ENCODE results near the gene AMBP.
A peak's percentile ranks its signal among the peaks of the same experiment; 100 is the strongest.

Gene AMBP

DNA sequence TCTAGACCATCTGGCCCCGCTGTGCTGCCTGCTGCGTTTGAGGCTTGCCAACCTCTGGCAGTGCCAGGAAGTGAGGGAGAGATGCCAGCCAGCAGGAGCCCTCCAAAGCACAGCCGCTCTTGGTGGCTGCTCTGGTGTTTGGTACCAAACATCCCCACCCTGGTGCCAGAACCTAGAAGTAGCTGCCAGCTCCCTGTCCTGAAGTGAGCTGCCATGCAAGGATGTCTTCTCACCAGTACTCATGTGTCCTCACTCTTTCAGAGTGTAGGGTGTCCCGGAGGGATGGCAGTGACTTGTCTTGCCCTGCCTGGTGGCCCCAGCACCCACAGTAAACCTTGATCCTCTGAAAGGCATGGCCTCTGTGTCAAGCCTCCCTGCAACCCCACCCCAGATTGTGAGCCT lies 43.4 kb downstream of the AMBP start:
- Histone ChIP-seq H3K9me2 (replicated peaks; ENCODE audit: low read depth, low read length) (no peaks in the 10 kb centered on the region), H3K4me1 (ENCODE audit: insufficient read depth, low read length, poor library complexity, severe bottlenecking) (no peaks in the 10 kb centered on the region), H3K9ac (ENCODE audit: low read depth, low read length, poor library complexity, severe bottlenecking) (no peak overlapping the region), H3K79me2 (ENCODE audit: insufficient read depth, low read length) (no peaks in the 10 kb centered on the region), H3K4me2 (ENCODE audit: low read depth, low read length, poor library complexity, severe bottlenecking) (no peak overlapping the region), H3F3A (ENCODE audit: low read depth) (no peaks in the 10 kb centered on the region), H4K20me1 (ENCODE audit: insufficient read depth, low read length, poor library complexity, severe bottlenecking) (no peaks in the 10 kb centered on the region), H3K27me3 (ENCODE audit: insufficient read depth, low read length, poor library complexity, severe bottlenecking) (no peaks in the 10 kb centered on the region), H3K4me3 (ENCODE audit: low read length, poor library complexity, severe bottlenecking) (no peak overlapping the region), H3K36me3 (ENCODE audit: insufficient read depth, low read length) (peaks cover 75% of the 10 kb centered on the region; the same call in 1 of the 2 replicates), H3K9me3 (ENCODE audit: insufficient read depth, low read depth, low read length) (no peaks in the 10 kb centered on the region), H2AFZ (ENCODE audit: low read length) (no peak overlapping the region)
- no peak for TF ChIP-seq EZH2phosphoT487 (IDR thresholded peaks at IDR 0.05; ENCODE audit: borderline replicate concordance)
- TF ChIP-seq, protein P1, sequence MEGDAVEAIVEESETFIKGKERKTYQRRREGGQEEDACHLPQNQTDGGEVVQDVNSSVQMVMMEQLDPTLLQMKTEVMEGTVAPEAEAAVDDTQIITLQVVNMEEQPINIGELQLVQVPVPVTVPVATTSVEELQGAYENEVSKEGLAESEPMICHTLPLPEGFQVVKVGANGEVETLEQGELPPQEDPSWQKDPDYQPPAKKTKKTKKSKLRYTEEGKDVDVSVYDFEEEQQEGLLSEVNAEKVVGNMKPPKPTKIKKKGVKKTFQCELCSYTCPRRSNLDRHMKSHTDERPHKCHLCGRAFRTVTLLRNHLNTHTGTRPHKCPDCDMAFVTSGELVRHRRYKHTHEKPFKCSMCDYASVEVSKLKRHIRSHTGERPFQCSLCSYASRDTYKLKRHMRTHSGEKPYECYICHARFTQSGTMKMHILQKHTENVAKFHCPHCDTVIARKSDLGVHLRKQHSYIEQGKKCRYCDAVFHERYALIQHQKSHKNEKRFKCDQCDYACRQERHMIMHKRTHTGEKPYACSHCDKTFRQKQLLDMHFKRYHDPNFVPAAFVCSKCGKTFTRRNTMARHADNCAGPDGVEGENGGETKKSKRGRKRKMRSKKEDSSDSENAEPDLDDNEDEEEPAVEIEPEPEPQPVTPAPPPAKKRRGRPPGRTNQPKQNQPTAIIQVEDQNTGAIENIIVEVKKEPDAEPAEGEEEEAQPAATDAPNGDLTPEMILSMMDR (conservative IDR thresholded peaks at IDR 0.05; ENCODE audit: low read length), result no peak

DNA sequence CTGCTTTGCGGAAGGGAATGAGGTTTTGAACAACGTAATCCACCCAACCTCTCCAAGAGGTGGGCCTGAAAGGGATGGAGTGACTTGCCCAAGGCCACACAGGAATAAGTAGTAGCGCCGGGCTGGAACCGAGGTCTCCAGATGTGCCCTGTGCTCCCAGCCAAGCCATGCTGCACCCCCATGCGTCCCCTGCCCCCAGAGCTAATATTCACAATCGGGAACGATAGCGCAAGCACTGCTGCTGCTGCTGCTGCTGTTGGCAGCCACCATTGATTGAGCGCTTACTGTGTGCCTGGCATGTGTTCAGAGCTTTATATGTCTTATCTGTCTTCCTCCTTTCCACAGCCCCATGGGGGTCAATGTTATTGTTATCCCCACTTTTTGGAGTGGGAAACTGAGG lies 43.9 kb downstream of the AMBP start:
- no peak for TF ChIP-seq EZH2phosphoT487 (IDR thresholded peaks at IDR 0.05; ENCODE audit: borderline replicate concordance)
- TF ChIP-seq, protein P1 (conservative IDR thresholded peaks at IDR 0.05; ENCODE audit: low read length), result no peak
- Histone ChIP-seq H3K4me2 (ENCODE audit: low read depth, low read length, poor library complexity, severe bottlenecking) (no peak overlapping the region), H3K4me3 (ENCODE audit: low read length, poor library complexity, severe bottlenecking) (no peak overlapping the region), H3K4me1 (ENCODE audit: insufficient read depth, low read length, poor library complexity, severe bottlenecking) (no peaks in the 10 kb centered on the region), H3K9me3 (ENCODE audit: insufficient read depth, low read depth, low read length) (no peaks in the 10 kb centered on the region), H3K27me3 (ENCODE audit: insufficient read depth, low read length, poor library complexity, severe bottlenecking) (no peaks in the 10 kb centered on the region), H3K9ac (ENCODE audit: low read depth, low read length, poor library complexity, severe bottlenecking) (no peak overlapping the region), H3K9me2 (replicated peaks; ENCODE audit: low read depth, low read length) (no peaks in the 10 kb centered on the region), H3K79me2 (ENCODE audit: insufficient read depth, low read length) (no peaks in the 10 kb centered on the region), H3K36me3 (ENCODE audit: insufficient read depth, low read length) (peaks cover 75% of the 10 kb centered on the region; the same call in 1 of the 2 replicates), H4K20me1 (ENCODE audit: insufficient read depth, low read length, poor library complexity, severe bottlenecking) (no peaks in the 10 kb centered on the region), H3F3A (ENCODE audit: low read depth) (no peaks in the 10 kb centered on the region), H2AFZ (ENCODE audit: low read length) (no peak overlapping the region)

DNA sequence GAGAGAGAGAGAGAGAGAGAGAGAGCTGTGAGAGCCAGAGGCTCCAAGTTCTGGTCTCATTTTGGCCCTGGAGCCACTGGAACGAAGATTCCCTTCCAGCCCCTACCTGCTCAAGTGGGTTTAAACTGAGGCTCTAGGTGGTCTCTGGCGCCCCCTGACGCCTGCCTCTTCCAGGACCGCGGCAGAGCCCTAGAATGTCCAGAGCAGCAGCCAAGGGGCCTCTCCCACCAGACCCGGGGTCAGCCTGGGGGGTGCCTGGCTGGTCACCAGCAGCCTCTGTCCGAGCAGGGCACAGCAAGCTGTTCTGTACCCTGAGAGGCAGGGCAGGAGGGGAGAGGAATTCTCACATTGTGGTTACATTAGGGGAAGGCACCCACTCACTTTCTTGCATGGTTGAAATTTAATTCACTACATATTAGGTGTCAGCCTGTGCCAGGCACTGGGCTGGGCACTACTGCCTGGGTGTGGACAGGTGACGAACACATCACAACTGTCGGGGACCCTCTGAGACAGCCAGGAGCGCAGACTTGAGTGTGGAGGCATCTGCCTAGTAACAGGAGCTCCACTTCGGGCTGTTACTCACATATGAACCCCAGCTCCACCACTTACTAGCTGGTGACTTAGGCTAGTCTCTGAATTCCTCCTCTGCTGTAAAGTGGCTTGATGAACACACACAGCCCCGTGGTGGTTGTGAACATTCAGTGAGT lies 44.5 kb downstream of the AMBP start:
- Histone ChIP-seq H3K4me2 (ENCODE audit: low read depth, low read length, poor library complexity, severe bottlenecking) (no peak overlapping the region), H3K4me3 (ENCODE audit: low read length, poor library complexity, severe bottlenecking) (no peak overlapping the region), H3K27me3 (ENCODE audit: insufficient read depth, low read length, poor library complexity, severe bottlenecking) (no peaks in the 10 kb centered on the region), H3K4me1 (ENCODE audit: insufficient read depth, low read length, poor library complexity, severe bottlenecking) (no peaks in the 10 kb centered on the region), H2AFZ (ENCODE audit: low read length) (no peak overlapping the region), H3K9ac (ENCODE audit: low read depth, low read length, poor library complexity, severe bottlenecking) (no peak overlapping the region), H3F3A (ENCODE audit: low read depth) (no peaks in the 10 kb centered on the region), H3K79me2 (ENCODE audit: insufficient read depth, low read length) (no peaks in the 10 kb centered on the region), H3K9me2 (replicated peaks; ENCODE audit: low read depth, low read length) (no peaks in the 10 kb centered on the region), H3K9me3 (ENCODE audit: insufficient read depth, low read depth, low read length) (no peaks in the 10 kb centered on the region), H4K20me1 (ENCODE audit: insufficient read depth, low read length, poor library complexity, severe bottlenecking) (no peaks in the 10 kb centered on the region), H3K36me3 (ENCODE audit: insufficient read depth, low read length) (peaks cover 76% of the 10 kb centered on the region; the same call in 1 of the 2 replicates)
- no peak for TF ChIP-seq EZH2phosphoT487 (IDR thresholded peaks at IDR 0.05; ENCODE audit: borderline replicate concordance)
- TF ChIP-seq, protein P1 (conservative IDR thresholded peaks at IDR 0.05; ENCODE audit: low read length), result peak; percentile 56
